ENCODE measurements around the gene CIDEC. TPM values are rescaled to one million over a fixed set of nuclear protein-coding genes. Genes with fewer than 3 reads are reported as not detected.
A peak's percentile ranks its signal among the peaks of the same experiment; 100 is the strongest.

Gene CIDEC
- total and polyA plus RNA-seq, 4 experiments from 2014 or later: not detected

DNA sequence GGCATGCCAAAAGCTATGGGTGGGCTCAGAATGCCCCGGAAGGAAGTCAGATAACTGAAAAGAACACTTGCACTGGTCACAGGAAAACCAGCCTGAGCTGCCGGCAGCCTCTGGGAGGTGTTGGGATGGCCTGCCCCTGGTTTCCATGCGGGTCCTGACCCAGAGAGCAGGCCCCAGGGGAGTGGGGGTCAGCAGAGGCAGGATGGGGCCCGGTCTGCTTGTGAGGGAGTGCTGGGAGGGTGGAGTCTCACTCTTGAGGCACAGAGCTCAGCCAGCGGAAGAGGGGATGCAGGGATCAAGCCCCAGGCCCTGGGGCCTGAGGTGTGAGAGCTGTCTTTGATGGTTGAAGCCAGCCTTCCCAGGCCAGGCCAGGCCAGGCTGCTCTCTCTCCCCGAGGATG lies 33.8 kb downstream of the CIDEC start:
- Mint-ChIP-seq H3K27me3 (no peaks in the 10 kb centered on the region), H3K36me3 (peaks cover 6 to 20% of the 10 kb centered on the region in 2 donors), H3K4me3 (peak overlapping the region in 2 of 8 donors; percentile 8 to 31), H3K9me3 (peaks cover 0 to 2% (median 0%) of the 10 kb centered on the region in 8 donors), H3K27ac (peak overlapping the region in 1 of 7 donors; percentile 73), H3K4me1 (peaks cover 9 to 36% (median 21%) of the 10 kb centered on the region in 4 donors)
- Histone ChIP-seq H3K27me3 (ENCODE audit: insufficient read depth, low read length) (no peaks in the 10 kb centered on the region), H3K4me3 (ENCODE audit: low read length in 2 of 2) (no peak overlapping the region), H3K36me3 (ENCODE audit: insufficient read depth, low read length) (peaks cover 6% of the 10 kb centered on the region), H3K9me3 (ENCODE audit: control insufficient read depth in 1 of 2, low read length in 2 of 2) (no peaks in the 10 kb centered on the region), H3K27ac (ENCODE audit: low read depth, low read length) (no peak overlapping the region), H3K4me1 (ENCODE audit: insufficient read depth, low read length) (peaks cover 23% of the 10 kb centered on the region)
- ChIA-PET POLR2A (ENCODE audit: partially characterized antibody) (interaction anchor here (1.3 kb wide), 1 partner anchor 114 kb away, joined by 3 read pairs; the partner anchor contains the start of gene BRPF1), CTCF (ENCODE audit: partially characterized antibody) (interaction anchor here (1.0 to 3.2 kb wide), 3 partner anchors 11 to 100 kb away, joined by 3 to 13 read pairs (median 3); no protein-coding TSS in a partner anchor)
- intact Hi-C loops (cut with micrococcal nuclease): no loop called here
- DNase-seq: no peak

DNA sequence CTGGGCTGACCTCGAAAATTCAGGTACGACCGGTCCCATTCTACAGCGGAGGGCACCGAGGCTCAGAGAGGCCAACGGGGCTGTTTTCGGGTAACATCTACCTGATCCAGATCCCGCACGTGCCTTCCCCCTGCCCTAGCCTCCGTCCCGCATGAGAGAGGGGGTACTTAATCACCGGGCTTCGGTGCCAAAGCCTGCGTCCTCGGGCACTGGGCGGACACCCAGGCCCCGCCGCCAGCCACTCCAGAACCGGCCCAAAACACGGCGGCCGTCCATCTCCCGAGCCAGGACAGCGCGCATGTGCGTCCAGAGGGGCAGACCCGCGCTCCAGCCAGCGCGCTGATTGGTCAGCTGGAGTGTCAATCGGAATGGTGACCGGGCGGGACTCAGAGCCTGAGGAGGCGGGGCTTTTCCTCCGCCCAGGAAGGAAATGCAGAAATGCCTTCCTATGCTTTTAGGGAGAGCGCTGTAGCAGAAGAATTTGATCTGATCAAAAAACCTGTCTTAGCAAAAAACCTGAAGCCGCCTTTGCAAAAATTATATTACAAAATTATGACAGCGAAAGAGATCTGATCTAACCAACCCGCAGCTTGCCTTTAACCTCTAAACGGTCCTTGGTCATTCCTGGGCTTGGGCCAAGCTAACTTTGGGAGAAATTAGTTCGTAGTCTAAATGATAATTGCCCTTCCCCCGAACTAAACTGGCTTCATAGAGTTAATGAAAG lies 36.2 kb downstream of the CIDEC start, which contains the start of gene RPUSD3:
RPUSD3 (minus strand) TSS at position 294 of the 724 bp plus-strand sequence; CDS start at position 276, 18 bp downstream.
- intact Hi-C loops (cut with micrococcal nuclease): loop anchor here (1.0 to 5.0 kb wide), 7 partner anchors 35 to 477 kb away; partner anchors contain the start of genes CRELD1, JAGN1, MTMR14 and SEC13
- H3K36me3 ChIP-seq (ENCODE audit: insufficient read depth, low read length): peaks cover 18% of the 10 kb centered on the region
- POLR2A ChIA-PET (ENCODE audit: partially characterized antibody): interaction anchor here (0.6 to 3.2 kb wide), 18 partner anchors 9 to 447 kb away, joined by 3 to 20 read pairs (median 4); partner anchors contain the start of genes ARPC4, BRPF1, CRELD1 and EMC3
- peaks cover 17 to 31% of the 10 kb centered on the region in 2 donors for H3K36me3 Mint-ChIP-seq
- peaks cover 0 to 2% (median 0%) of the 10 kb centered on the region in 8 donors for H3K9me3 Mint-ChIP-seq
- H3K4me1 ChIP-seq (ENCODE audit: insufficient read depth, low read length): peaks cover 23% of the 10 kb centered on the region
- CTCF ChIA-PET (ENCODE audit: partially characterized antibody): interaction anchor here (0.5 to 0.9 kb wide), 4 partner anchors 10 to 494 kb away, joined by 3 to 5 read pairs (median 3); no protein-coding TSS in a partner anchor
- no peaks in the 10 kb centered on the region for H3K27me3 Mint-ChIP-seq
- H3K27me3 ChIP-seq (ENCODE audit: insufficient read depth, low read length): no peaks in the 10 kb centered on the region
- peaks cover 10 to 36% (median 21%) of the 10 kb centered on the region in 4 donors for H3K4me1 Mint-ChIP-seq
- H3K4me3 Mint-ChIP-seq: peak within 1 kb of the TSS; percentile 96 to 99 (median 97)
- peak within 1 kb of the TSS; percentile 80 to 92 for H3K4me3 ChIP-seq (ENCODE audit: low read length in 2 of 2)
- peak; percentile 92 to 98 (median 93) for DNase-seq
- H3K9me3 ChIP-seq (ENCODE audit: control insufficient read depth in 1 of 2, low read length in 2 of 2): no peaks in the 10 kb centered on the region
- H3K27ac ChIP-seq (ENCODE audit: low read depth, low read length): peak within 1 kb of the TSS; percentile 65
- peak within 1 kb of the TSS; percentile 87 to 97 (median 92) for H3K27ac Mint-ChIP-seq

DNA sequence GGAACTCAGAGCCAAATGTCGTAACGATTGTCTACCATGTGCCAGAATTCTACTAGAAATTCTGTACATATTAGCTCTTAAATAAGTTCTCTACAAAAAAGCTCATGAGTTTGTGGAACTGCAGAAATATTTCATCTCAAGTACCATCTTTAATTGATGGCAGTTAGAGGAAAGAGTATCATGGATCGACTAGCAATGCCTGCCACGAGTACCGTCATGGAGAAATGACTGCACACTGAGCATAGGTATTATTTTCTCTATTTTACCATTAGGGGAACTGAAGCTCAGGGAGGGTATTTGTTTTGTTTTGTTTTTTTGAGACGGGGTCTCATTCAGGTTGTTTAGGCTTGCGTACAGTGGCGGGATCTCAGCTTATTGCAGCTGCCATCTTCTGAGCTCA lies 39.0 kb downstream of the CIDEC start:
- Mint-ChIP-seq H3K27me3 (no peaks in the 10 kb centered on the region), H3K4me1 (peaks cover 8 to 36% (median 19%) of the 10 kb centered on the region in 4 donors), H3K9me3 (peaks cover 0 to 2% (median 0%) of the 10 kb centered on the region in 8 donors), H3K27ac (no peak overlapping the region), H3K4me3 (no peak overlapping the region), H3K36me3 (peaks cover 25 to 45% of the 10 kb centered on the region in 2 donors)
- Histone ChIP-seq H3K27ac (ENCODE audit: low read depth, low read length) (no peak overlapping the region), H3K9me3 (ENCODE audit: control insufficient read depth in 1 of 2, low read length in 2 of 2) (no peaks in the 10 kb centered on the region), H3K36me3 (ENCODE audit: insufficient read depth, low read length) (peaks cover 29% of the 10 kb centered on the region), H3K4me1 (ENCODE audit: insufficient read depth, low read length) (peaks cover 23% of the 10 kb centered on the region), H3K4me3 (ENCODE audit: low read length in 2 of 2) (no peak overlapping the region), H3K27me3 (ENCODE audit: insufficient read depth, low read length) (no peaks in the 10 kb centered on the region)
- intact Hi-C loops (cut with micrococcal nuclease): loop anchor here (5.0 kb wide), 2 partner anchors 91 to 444 kb away; partner anchors contain the start of genes CRELD1 and SETD5
- ChIA-PET CTCF (ENCODE audit: partially characterized antibody) (interaction anchor here (1.1 to 1.8 kb wide), 2 partner anchors 13 to 105 kb away, joined by 6 to 7 read pairs; no protein-coding TSS in a partner anchor), POLR2A (ENCODE audit: partially characterized antibody) (interaction anchor here (1.4 kb wide), 1 partner anchor 31 kb away, joined by 3 read pairs; no protein-coding TSS in a partner anchor)
- no peak for DNase-seq

DNA sequence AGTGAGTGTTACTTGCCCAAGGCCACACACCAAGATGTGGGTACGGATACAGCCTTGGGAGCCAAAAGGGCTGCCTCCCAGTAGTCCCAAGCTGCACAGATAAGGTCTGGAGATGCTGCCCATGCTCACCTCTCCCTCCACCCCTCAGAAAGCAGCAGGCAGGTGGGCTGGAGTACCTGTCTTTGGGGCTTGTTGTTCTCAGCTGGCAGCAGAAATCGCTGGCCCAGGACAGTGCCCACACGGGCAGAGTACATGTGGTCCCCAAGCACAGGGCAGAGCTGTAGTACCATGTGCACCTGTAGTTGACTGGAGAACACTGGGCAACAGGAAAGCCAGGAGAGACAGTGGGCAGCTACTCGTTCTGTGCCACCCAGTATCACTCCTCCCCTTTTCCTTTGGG lies 41.2 kb downstream of the CIDEC start:
- no peak overlapping the region for H3K4me3 ChIP-seq (ENCODE audit: low read length in 2 of 2)
- H3K9me3 ChIP-seq (ENCODE audit: control insufficient read depth in 1 of 2, low read length in 2 of 2): no peaks in the 10 kb centered on the region
- peaks cover 34% of the 10 kb centered on the region for H3K36me3 ChIP-seq (ENCODE audit: insufficient read depth, low read length)
- H3K27me3 ChIP-seq (ENCODE audit: insufficient read depth, low read length): no peaks in the 10 kb centered on the region
- Mint-ChIP-seq H3K27me3 (no peaks in the 10 kb centered on the region), H3K4me1 (peaks cover 8 to 26% (median 16%) of the 10 kb centered on the region in 4 donors), H3K27ac (peak overlapping the region in 1 of 7 donors; percentile 70), H3K9me3 (peaks cover 0 to 2% (median 0%) of the 10 kb centered on the region in 8 donors), H3K4me3 (no peak overlapping the region), H3K36me3 (peaks cover 31 to 61% of the 10 kb centered on the region in 2 donors)
- POLR2A ChIA-PET (ENCODE audit: partially characterized antibody): interaction anchor here (0.9 kb wide), 1 partner anchor 29 kb away, joined by 3 read pairs; the partner anchor contains the start of gene TTLL3
- CTCF ChIA-PET (ENCODE audit: partially characterized antibody): no interaction called here
- H3K27ac ChIP-seq (ENCODE audit: low read depth, low read length): no peak overlapping the region
- H3K4me1 ChIP-seq (ENCODE audit: insufficient read depth, low read length): peaks cover 14% of the 10 kb centered on the region
- intact Hi-C loops (cut with micrococcal nuclease): no loop called here
- DNase-seq: no peak

DNA sequence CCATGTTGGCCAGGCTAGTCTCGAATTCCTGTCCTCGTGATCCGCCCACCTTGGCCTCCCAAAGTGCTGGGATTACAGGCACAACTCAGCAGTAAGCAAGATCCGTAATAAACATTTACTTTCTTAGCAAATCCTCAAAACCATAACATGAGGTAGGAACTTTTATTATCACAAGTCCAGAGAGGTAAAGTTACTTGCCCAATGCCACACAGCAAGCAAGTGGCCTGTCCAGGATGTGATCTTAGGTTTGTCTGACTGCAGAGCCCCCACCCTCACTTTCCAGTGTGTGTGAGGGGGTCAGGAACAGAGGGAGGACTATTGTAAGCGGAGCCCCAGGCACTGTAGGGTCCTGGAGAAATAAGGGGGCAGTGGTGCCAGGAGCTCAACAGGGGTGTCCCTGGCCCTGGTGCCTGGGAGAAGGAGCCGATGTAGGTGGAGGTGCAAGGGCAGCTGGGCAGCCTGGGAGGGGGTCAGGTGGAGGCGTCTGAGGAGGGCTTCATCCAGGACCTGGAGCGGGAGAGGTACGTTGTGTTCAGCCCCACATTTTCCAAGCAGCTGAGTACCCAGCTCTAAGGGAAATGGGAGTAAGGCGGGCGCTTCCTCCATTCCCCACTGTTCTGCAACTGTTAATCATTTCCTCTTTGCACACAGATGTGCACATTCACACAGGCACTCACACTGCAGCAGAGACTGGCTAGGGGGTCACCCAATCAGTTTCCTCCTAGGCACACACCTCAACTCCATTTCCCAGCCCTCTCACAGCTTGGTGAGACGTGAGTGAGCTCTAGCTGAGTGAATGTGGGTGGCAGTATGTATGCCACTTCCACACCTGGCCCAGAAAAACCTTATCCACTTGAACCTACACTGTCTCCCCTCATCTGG lies 42.1 kb downstream of the CIDEC start:
- Histone ChIP-seq H3K4me1 (ENCODE audit: insufficient read depth, low read length) (peaks cover 10% of the 10 kb centered on the region), H3K36me3 (ENCODE audit: insufficient read depth, low read length) (peaks cover 39% of the 10 kb centered on the region), H3K27ac (ENCODE audit: low read depth, low read length) (no peak overlapping the region), H3K4me3 (ENCODE audit: low read length in 2 of 2) (no peak overlapping the region), H3K9me3 (ENCODE audit: control insufficient read depth in 1 of 2, low read length in 2 of 2) (no peaks in the 10 kb centered on the region), H3K27me3 (ENCODE audit: insufficient read depth, low read length) (no peaks in the 10 kb centered on the region)
- Mint-ChIP-seq H3K4me3 (no peak overlapping the region), H3K36me3 (peaks cover 31 to 60% of the 10 kb centered on the region in 2 donors), H3K9me3 (no peaks in the 10 kb centered on the region), H3K27ac (peak overlapping the region in 3 of 7 donors; percentile 43 to 76 (median 55)), H3K4me1 (peaks cover 8 to 16% (median 12%) of the 10 kb centered on the region in 4 donors), H3K27me3 (no peaks in the 10 kb centered on the region)
- intact Hi-C loops (cut with micrococcal nuclease): no loop called here
- no peak for DNase-seq
- CTCF ChIA-PET (ENCODE audit: partially characterized antibody): no interaction called here
- POLR2A ChIA-PET (ENCODE audit: partially characterized antibody): no interaction called here

DNA sequence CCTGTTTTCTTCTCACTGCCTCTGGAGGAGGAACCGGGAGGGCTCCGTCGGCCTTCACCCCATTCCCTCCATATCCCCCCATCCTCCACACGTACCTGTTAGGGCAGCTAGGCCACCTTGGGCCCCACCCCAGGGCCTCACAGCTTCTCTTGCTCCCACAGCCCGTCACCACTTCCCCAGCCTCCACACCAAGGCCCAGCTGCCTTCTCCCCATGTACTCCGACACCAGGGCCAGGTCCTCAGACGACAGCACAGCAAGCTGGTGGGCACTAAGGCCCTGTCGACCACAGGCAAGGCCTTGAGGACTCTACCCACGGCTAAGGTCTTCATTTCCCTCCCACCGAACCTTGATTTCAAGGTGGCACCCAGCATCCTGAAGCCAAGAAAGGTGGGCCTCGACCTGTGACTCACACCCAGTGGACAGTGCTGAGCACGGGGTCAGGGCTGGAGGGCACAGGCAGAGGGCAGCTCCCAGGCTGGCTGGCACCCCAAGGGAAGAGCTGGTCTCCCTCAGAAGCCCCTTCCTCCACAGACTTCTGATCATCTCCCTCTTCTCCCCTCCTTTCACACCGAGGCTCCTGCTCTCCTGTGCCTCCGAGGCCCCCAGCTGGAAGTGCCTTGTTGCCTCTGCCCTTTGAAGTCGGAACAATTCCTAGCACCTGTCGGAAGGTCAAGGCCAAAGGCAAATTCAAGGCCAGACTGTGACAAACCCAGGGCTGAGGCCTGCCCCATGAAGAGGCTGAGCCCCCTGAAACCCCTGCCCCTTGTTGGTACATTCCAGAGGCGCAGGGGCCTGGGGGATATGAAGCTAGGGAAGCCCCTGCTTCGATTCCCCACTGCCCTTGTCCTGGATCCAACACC lies 45.3 kb downstream of the CIDEC start:
- H3K4me3 Mint-ChIP-seq: no peak overlapping the region
- H3K27me3 ChIP-seq (ENCODE audit: insufficient read depth, low read length): no peaks in the 10 kb centered on the region
- peak overlapping the region in 2 of 7 donors; percentile 18 to 37 for H3K27ac Mint-ChIP-seq
- CTCF ChIA-PET (ENCODE audit: partially characterized antibody): interaction anchor here (1.3 to 1.4 kb wide), 2 partner anchors 9 to 14 kb away, joined by 3 to 4 read pairs; partner anchors contain the start of gene RPUSD3
- intact Hi-C loops (cut with micrococcal nuclease): no loop called here
- POLR2A ChIA-PET (ENCODE audit: partially characterized antibody): interaction anchor here (0.8 kb wide), 1 partner anchor 185 kb away, joined by 3 read pairs; the partner anchor contains the start of gene MTMR14
- H3K36me3 ChIP-seq (ENCODE audit: insufficient read depth, low read length): peaks cover 28% of the 10 kb centered on the region
- peaks cover 15 to 46% of the 10 kb centered on the region in 2 donors for H3K36me3 Mint-ChIP-seq
- H3K27me3 Mint-ChIP-seq: no peaks in the 10 kb centered on the region
- no peak overlapping the region for H3K27ac ChIP-seq (ENCODE audit: low read depth, low read length)
- H3K4me3 ChIP-seq (ENCODE audit: low read length in 2 of 2): no peak overlapping the region
- H3K4me1 Mint-ChIP-seq: peaks cover 0 to 11% (median 6%) of the 10 kb centered on the region in 4 donors
- no peaks in the 10 kb centered on the region for H3K9me3 ChIP-seq (ENCODE audit: control insufficient read depth in 1 of 2, low read length in 2 of 2)
- no peak for DNase-seq
- H3K9me3 Mint-ChIP-seq: no peaks in the 10 kb centered on the region
- no peaks in the 10 kb centered on the region for H3K4me1 ChIP-seq (ENCODE audit: insufficient read depth, low read length)

All from CD4-positive, alpha-beta memory T cell (primary cell).